Measurements from ENCODE around the gene CXADR. TPM values are rescaled to one million over a fixed set of nuclear protein-coding genes. Genes with fewer than 3 reads are reported as not detected.

CXADR gene
- total RNA-seq, 1 experiment from 2014 or later: 51.7 TPM

DNA sequence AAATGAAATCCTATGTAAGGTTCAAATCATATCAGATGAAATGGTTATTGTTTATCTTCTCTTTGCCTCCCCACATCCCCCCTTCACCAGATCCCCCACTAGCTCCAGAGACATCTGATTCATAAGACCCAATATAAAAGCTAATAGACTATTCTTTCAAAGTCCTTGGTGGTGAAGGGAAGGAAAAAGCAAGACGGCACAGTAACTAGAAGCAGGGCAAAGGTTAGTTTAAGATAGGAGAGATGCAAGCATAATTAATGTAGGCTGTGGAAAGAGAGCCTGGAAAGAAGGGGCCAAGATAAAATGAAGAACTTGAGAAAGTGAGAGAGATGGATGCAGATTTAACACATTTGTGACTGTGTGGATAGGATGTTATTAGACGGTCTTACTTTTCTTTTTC, 66.0 kb downstream of the CXADR start:
- CTCF ChIA-PET: no interaction called here
- no peak for TF ChIP-seq CTCF (IDR thresholded peaks at IDR 0.05; ENCODE audit: unreplicated experiment)
- peaks cover 4% of the 10 kb centered on the region for H3K36me3 Mint-ChIP-seq (ENCODE audit: insufficient read depth, unreplicated experiment)
- intact Hi-C loops (cut with micrococcal nuclease; ENCODE audit: unreplicated experiment): no loop called here
- DNase-seq: no peak
- H3K27ac Mint-ChIP-seq (ENCODE audit: unreplicated experiment): no peak overlapping the region
- BruUV-seq (replicated peaks): no TSS peak
- H3K4me1 Mint-ChIP-seq (ENCODE audit: low read depth, unreplicated experiment): no peaks in the 10 kb centered on the region
- no peaks in the 10 kb centered on the region for H3K9me3 Mint-ChIP-seq (ENCODE audit: low read depth, unreplicated experiment)
- H3K27me3 Mint-ChIP-seq (ENCODE audit: unreplicated experiment): no peaks in the 10 kb centered on the region
- H3K4me3 Mint-ChIP-seq (ENCODE audit: low read depth, unreplicated experiment): no peak overlapping the region

GRCh38 chr21:17580319-17580718, 67.5 kb downstream of the CXADR start:
- no TSS peak for BruUV-seq (replicated peaks)
- intact Hi-C loops (cut with micrococcal nuclease; ENCODE audit: unreplicated experiment): no loop called here
- Mint-ChIP-seq H3K27me3 (ENCODE audit: unreplicated experiment) (no peaks in the 10 kb centered on the region), H3K9me3 (ENCODE audit: low read depth, unreplicated experiment) (no peaks in the 10 kb centered on the region), H3K27ac (ENCODE audit: unreplicated experiment) (no peak overlapping the region), H3K36me3 (ENCODE audit: insufficient read depth, unreplicated experiment) (no peaks in the 10 kb centered on the region), H3K4me3 (ENCODE audit: low read depth, unreplicated experiment) (no peak overlapping the region), H3K4me1 (ENCODE audit: low read depth, unreplicated experiment) (no peaks in the 10 kb centered on the region)
- CTCF ChIA-PET: no interaction called here
- no peak for TF ChIP-seq CTCF (IDR thresholded peaks at IDR 0.05; ENCODE audit: unreplicated experiment)
- DNase-seq: no peak

DNA sequence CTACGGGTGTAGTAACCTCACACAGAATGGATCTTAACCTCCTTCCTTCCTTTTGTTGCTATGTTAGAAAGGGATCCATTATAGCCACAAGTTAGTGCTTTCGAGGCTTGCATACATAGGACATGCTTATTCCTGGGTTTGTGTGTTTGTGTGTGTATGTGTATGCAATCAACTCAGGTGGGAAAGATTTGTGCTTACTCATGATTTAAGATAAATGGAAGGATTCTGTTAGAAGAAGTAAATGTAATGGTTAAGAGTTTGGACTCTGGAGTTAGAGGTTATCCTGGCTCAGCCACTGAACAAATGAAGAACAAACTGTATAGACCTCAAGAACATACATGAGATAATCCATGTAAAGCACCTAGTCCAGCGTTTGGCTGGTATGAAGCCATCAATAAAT, 71.1 kb downstream of the CXADR start:
- no peaks in the 10 kb centered on the region for H3K9me3 Mint-ChIP-seq (ENCODE audit: low read depth, unreplicated experiment)
- no peak overlapping the region for H3K27ac Mint-ChIP-seq (ENCODE audit: unreplicated experiment)
- no peak for DNase-seq
- intact Hi-C loops (cut with micrococcal nuclease; ENCODE audit: unreplicated experiment): no loop called here
- no peak for TF ChIP-seq CTCF (IDR thresholded peaks at IDR 0.05; ENCODE audit: unreplicated experiment)
- H3K36me3 Mint-ChIP-seq (ENCODE audit: insufficient read depth, unreplicated experiment): no peaks in the 10 kb centered on the region
- CTCF ChIA-PET: no interaction called here
- H3K4me1 Mint-ChIP-seq (ENCODE audit: low read depth, unreplicated experiment): no peaks in the 10 kb centered on the region
- no peaks in the 10 kb centered on the region for H3K27me3 Mint-ChIP-seq (ENCODE audit: unreplicated experiment)
- BruUV-seq (replicated peaks): no TSS peak
- H3K4me3 Mint-ChIP-seq (ENCODE audit: low read depth, unreplicated experiment): no peak overlapping the region

DNA sequence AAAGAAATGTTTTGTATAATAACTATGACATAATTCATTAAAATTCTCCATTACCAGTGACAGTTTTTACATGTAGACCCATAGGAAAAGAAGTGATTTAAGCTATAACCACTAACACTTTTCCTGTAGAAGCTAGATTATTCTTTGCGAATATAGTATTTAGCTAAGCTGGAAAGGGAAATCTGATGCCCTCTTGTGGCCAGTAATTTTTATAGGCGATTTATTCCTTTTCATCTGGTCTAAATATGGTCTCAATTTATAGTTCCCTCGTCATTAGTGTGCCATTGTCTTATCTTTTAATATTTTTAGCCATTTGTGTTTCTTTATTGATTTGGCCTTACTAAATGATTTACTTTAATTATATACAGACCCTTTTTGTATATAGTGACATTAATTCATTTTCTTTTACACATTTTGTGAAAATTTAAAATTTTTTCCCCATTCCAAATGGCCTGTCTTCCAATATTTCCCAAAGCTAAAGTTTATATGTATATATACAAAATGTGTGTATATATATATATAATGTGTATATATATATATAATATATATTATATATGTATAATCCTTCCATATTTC, 73.1 kb downstream of the CXADR start:
- Mint-ChIP-seq H3K4me3 (ENCODE audit: low read depth, unreplicated experiment) (no peak overlapping the region), H3K9me3 (ENCODE audit: low read depth, unreplicated experiment) (no peaks in the 10 kb centered on the region), H3K4me1 (ENCODE audit: low read depth, unreplicated experiment) (no peaks in the 10 kb centered on the region), H3K36me3 (ENCODE audit: insufficient read depth, unreplicated experiment) (no peaks in the 10 kb centered on the region), H3K27me3 (ENCODE audit: unreplicated experiment) (no peaks in the 10 kb centered on the region), H3K27ac (ENCODE audit: unreplicated experiment) (no peak overlapping the region)
- BruUV-seq (replicated peaks): no TSS peak
- peak; percentile 17 for TF ChIP-seq CTCF (IDR thresholded peaks at IDR 0.05; ENCODE audit: unreplicated experiment)
- peak; percentile 22 for DNase-seq
- CTCF ChIA-PET: interaction anchor here (0.7 to 1.4 kb wide), 3 partner anchors 31 to 199 kb away, joined by 3 to 11 read pairs (median 3); no protein-coding TSS in a partner anchor
- intact Hi-C loops (cut with micrococcal nuclease; ENCODE audit: unreplicated experiment): loop anchor here (1.0 kb wide), 1 partner anchor 199 kb away; no protein-coding TSS in a partner anchor

Measured in Calu3 (cell line).